Neuronal stem cell (in vitro differentiated cells): Measurements from ENCODE around the gene COL5A2.

ENCODE experiments used
- DNase-seq: peaks from one replicate; pipeline ENCODE4 v3.0.0-alpha.2; 2013; ENCODE audit warnings: low spot score
- H2AFZ ChIP-seq: one replicate; pipeline ENCODE4 v1.6.1; 2013; ENCODE audit warnings: mild to moderate bottlenecking, low read length, inconsistent platforms
- H2AK5ac ChIP-seq: 2 replicates; pipeline ENCODE4 v1.6.1; 2013; ENCODE audit warnings: low read depth, mild to moderate bottlenecking, inconsistent platforms, low read length, moderate library complexity, mixed read lengths
- H2BK120ac ChIP-seq: 2 replicates; pipeline ENCODE4 v1.6.1; 2013; ENCODE audit warnings: low read depth, mild to moderate bottlenecking, inconsistent platforms, low read length, moderate library complexity, mixed read lengths
- H2BK12ac ChIP-seq: one replicate; pipeline ENCODE4 v1.6.1; 2013; ENCODE audit warnings: low read length, inconsistent platforms
- H2BK15ac ChIP-seq: 2 replicates; pipeline ENCODE4 v1.6.1; 2013; ENCODE audit warnings: mild to moderate bottlenecking, low read length, inconsistent platforms, mixed read lengths
- H2BK5ac ChIP-seq: one replicate; pipeline ENCODE4 v1.6.1; 2013; ENCODE audit warnings: inconsistent platforms, mild to moderate bottlenecking, low read length, moderate library complexity
- H3K14ac ChIP-seq: one replicate; pipeline ENCODE4 v1.6.1; 2013; ENCODE audit warnings: low read length, inconsistent platforms
- H3K18ac ChIP-seq: 2 replicates; pipeline ENCODE4 v1.6.1; 2013; ENCODE audit warnings: low read length, inconsistent platforms
- H3K23ac ChIP-seq: 2 replicates; pipeline ENCODE4 v1.6.1; 2013; ENCODE audit warnings: low read depth, mild to moderate bottlenecking, mixed read lengths, low read length, inconsistent platforms; ENCODE audit not compliant: poor library complexity
- H3K27ac ChIP-seq: replicated peaks from 3 replicates; pipeline ENCODE4 v1.5.1; 2013; ENCODE audit warnings: low read length, inconsistent platforms
- H3K27me3 ChIP-seq, 3 experiments: 2 replicates each; pipeline ENCODE4 v1.6.1; 2013; ENCODE audit warnings: low read length in 3 of 3, mild to moderate bottlenecking in 2 of 3, inconsistent platforms in 1 of 3, low read depth in 1 of 3, mixed read lengths in 1 of 3, moderate library complexity in 1 of 3; ENCODE audit not compliant: control insufficient read depth in 3 of 3, insufficient read depth in 3 of 3
- H3K36me3 ChIP-seq, 2 donors: replicated peaks in 1 of 2; 2 replicates each; pipeline ENCODE4 v1.6.1; 2013; ENCODE audit warnings: low read length in 2 of 2; ENCODE audit not compliant: control insufficient read depth in 2 of 2, insufficient read depth in 2 of 2
- H3K4ac ChIP-seq: 2 replicates; pipeline ENCODE4 v1.6.1; 2013; ENCODE audit warnings: inconsistent platforms, mild to moderate bottlenecking, low read length, moderate library complexity
- H3K4me1 ChIP-seq, 2 donors: 1 replicate in 1 of 2; 2 replicates in 1 of 2; pipeline ENCODE4 v1.6.1; 2013; ENCODE audit warnings: low read length in 2 of 2, low read depth in 1 of 2; ENCODE audit not compliant: control insufficient read depth in 2 of 2, insufficient read depth in 1 of 2
- H3K4me2 ChIP-seq: one replicate; pipeline ENCODE4 v1.6.1; 2013; ENCODE audit warnings: mild to moderate bottlenecking, low read length, inconsistent platforms; ENCODE audit not compliant: insufficient read depth, poor library complexity, severe bottlenecking
- H3K4me3 ChIP-seq, 2 donors: 2 replicates each; pipeline ENCODE4 v1.5.1; 2013; ENCODE audit warnings: low read length in 2 of 2, mild to moderate bottlenecking in 2 of 2, inconsistent platforms in 1 of 2, moderate library complexity in 1 of 2
- H3K79me1 ChIP-seq: one replicate; pipeline ENCODE4 v1.6.1; 2013; ENCODE audit warnings: low read depth, mild to moderate bottlenecking, inconsistent platforms, low read length, moderate library complexity
- H3K9ac ChIP-seq: one replicate; pipeline ENCODE4 v1.6.1; 2013; ENCODE audit warnings: mild to moderate bottlenecking, low read depth, low read length, inconsistent platforms; ENCODE audit not compliant: poor library complexity
- H3K9me3 ChIP-seq, 2 donors: replicated peaks in 1 of 2; 2 replicates each; pipeline versions ENCODE3 to v1.6.1; 2013; ENCODE audit warnings: low read length in 2 of 2, mild to moderate bottlenecking in 2 of 2, inconsistent platforms in 1 of 2, low read depth in 1 of 2, mixed read lengths in 1 of 2, moderate library complexity in 1 of 2; ENCODE audit not compliant: control insufficient read depth in 2 of 2, insufficient read depth in 1 of 2
- H4K8ac ChIP-seq: one replicate; pipeline ENCODE4 v1.6.1; 2013; ENCODE audit warnings: low read depth, mild to moderate bottlenecking, inconsistent platforms, low read length, moderate library complexity
- H4K91ac ChIP-seq: one replicate; pipeline ENCODE4 v1.6.1; 2013; ENCODE audit warnings: low read length, low read depth, mild to moderate bottlenecking, inconsistent platforms; ENCODE audit not compliant: poor library complexity
- WGBS, 2 donors: extraction: QIAGEN DNeasy Blood & Tissue Kit; methylation state at CpG; one replicate each; pipeline ENCODE4 v1.1.7; 2013; ENCODE audit warnings: missing lambda C conversion rate in 2 of 2, mixed read lengths in 1 of 2; ENCODE audit not compliant: insufficient read length in 2 of 2, insufficient replicate concordance in 1 of 2; ENCODE audit errors: extremely low coverage in 2 of 2; 5-methylcytosine and 5-hydroxymethylcytosine counted together

Gene COL5A2

DNA sequence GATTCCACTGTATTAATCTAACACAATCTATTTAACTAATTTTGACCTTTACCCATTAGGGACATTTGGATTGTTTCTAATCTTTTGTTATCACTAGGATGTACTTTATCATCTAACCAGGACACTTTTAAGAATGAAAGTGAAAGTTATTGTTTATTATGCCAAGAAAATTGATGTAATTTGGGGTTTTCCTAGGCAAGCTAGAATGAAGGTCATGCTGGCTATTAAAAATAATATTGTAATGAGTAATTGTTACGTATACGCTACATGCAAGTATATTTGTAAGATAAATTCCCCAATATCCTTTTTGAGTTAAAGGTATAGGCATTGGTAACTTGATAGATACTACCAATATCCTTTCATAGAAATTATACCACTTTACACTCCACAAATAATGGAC is 74.6 kb downstream of the COL5A2 start:
- no peak overlapping the region for H2BK5ac ChIP-seq
- H4K8ac ChIP-seq = no peak overlapping the region
- no peak overlapping the region for H3K18ac ChIP-seq
- no peak overlapping the region for H2AK5ac ChIP-seq
- no peak overlapping the region for H3K23ac ChIP-seq
- no peak overlapping the region for H2AFZ ChIP-seq
- H3K9me3 ChIP-seq = no peaks in the 10 kb centered on the region
- no peak overlapping the region for H4K91ac ChIP-seq
- H3K4me2 ChIP-seq = no peak overlapping the region
- H3K79me1 ChIP-seq = no peaks in the 10 kb centered on the region
- H2BK12ac ChIP-seq = no peak overlapping the region
- H3K9ac ChIP-seq = no peak overlapping the region
- H2BK15ac ChIP-seq = no peak overlapping the region
- H3K27ac ChIP-seq = no peak overlapping the region
- no peak overlapping the region for H3K14ac ChIP-seq
- no peaks in the 10 kb centered on the region for H3K27me3 ChIP-seq
- no peak overlapping the region for H2BK120ac ChIP-seq
- no peak overlapping the region for H3K4ac ChIP-seq
- no peaks in the 10 kb centered on the region for H3K36me3 ChIP-seq
- no peaks in the 10 kb centered on the region for H3K4me1 ChIP-seq
- whole genome bisulfite sequencing, 2 donors = no CpG with 5 or more reads among the region's 2 CpGs
- H3K4me3 ChIP-seq = no peak overlapping the region
- no peak for DNase-seq

DNA sequence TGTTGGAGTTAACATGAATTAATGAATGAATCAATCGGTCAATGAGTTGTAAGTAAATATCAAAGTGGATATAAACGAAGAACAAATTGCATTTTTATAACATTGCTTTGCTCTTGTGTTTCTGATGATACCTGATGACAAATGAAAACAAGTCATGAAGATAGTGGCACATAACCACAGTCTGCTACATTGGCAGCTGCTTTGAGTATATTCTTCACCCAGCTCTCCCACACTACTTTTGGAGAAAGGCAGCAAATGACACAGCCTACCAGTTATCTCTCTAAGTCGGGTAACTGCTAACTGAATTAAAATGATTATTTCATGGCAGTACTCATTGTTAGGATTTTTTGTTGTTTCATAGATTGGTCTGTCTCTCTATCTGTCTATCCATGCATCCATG is 76.8 kb downstream of the COL5A2 start:
- Histone ChIP-seq H3K9ac (no peak overlapping the region), H3K27me3 (no peaks in the 10 kb centered on the region), H4K91ac (no peak overlapping the region), H2AK5ac (no peak overlapping the region), H4K8ac (no peak overlapping the region), H3K4ac (no peak overlapping the region), H3K79me1 (no peaks in the 10 kb centered on the region), H2BK15ac (no peak overlapping the region), H2AFZ (no peak overlapping the region), H3K27ac (no peak overlapping the region), H3K18ac (no peak overlapping the region), H3K23ac (no peak overlapping the region), H3K4me1 (no peaks in the 10 kb centered on the region), H2BK5ac (no peak overlapping the region), H3K9me3 (no peaks in the 10 kb centered on the region), H3K36me3 (no peaks in the 10 kb centered on the region), H3K4me2 (no peak overlapping the region), H2BK12ac (no peak overlapping the region), H3K14ac (no peak overlapping the region), H3K4me3 (no peak overlapping the region), H2BK120ac (no peak overlapping the region)
- DNase-seq = no peak
- WGBS, 2 donors = no CpG with 5 or more reads among the region's 3 CpGs

GRCh38 chr2:189097934-189098333 is 81.6 kb downstream of the COL5A2 start:
- H3K36me3 ChIP-seq = no peaks in the 10 kb centered on the region
- H3K4me3 ChIP-seq = no peak overlapping the region
- no peak overlapping the region for H3K9ac ChIP-seq
- no peak for DNase-seq
- H3K23ac ChIP-seq = no peak overlapping the region
- no peak overlapping the region for H3K4ac ChIP-seq
- no peak overlapping the region for H3K18ac ChIP-seq
- no peak overlapping the region for H2BK15ac ChIP-seq
- no peak overlapping the region for H3K4me2 ChIP-seq
- H2AK5ac ChIP-seq = no peak overlapping the region
- H4K91ac ChIP-seq = no peak overlapping the region
- H2AFZ ChIP-seq = no peak overlapping the region
- no CpG with 5 or more reads among the region's 1 CpG for WGBS, 2 donors
- no peak overlapping the region for H2BK5ac ChIP-seq
- no peak overlapping the region for H2BK120ac ChIP-seq
- H4K8ac ChIP-seq = no peak overlapping the region
- no peak overlapping the region for H2BK12ac ChIP-seq
- H3K4me1 ChIP-seq = no peaks in the 10 kb centered on the region
- H3K9me3 ChIP-seq = no peaks in the 10 kb centered on the region
- no peaks in the 10 kb centered on the region for H3K27me3 ChIP-seq
- H3K79me1 ChIP-seq = no peaks in the 10 kb centered on the region
- no peak overlapping the region for H3K14ac ChIP-seq
- H3K27ac ChIP-seq = no peak overlapping the region

GRCh38 chr2:189096769-189097447 is 82.7 kb downstream of the COL5A2 start:
- WGBS, 2 donors = no CpG with 5 or more reads among the region's 4 CpGs
- H3K79me1 ChIP-seq = no peaks in the 10 kb centered on the region
- no peak overlapping the region for H2BK12ac ChIP-seq
- no peak overlapping the region for H3K4me2 ChIP-seq
- no peak overlapping the region for H2AK5ac ChIP-seq
- H2BK15ac ChIP-seq = no peak overlapping the region
- H3K9me3 ChIP-seq = no peaks in the 10 kb centered on the region
- no peak overlapping the region for H2BK5ac ChIP-seq
- no peak overlapping the region for H4K91ac ChIP-seq
- no peaks in the 10 kb centered on the region for H3K4me1 ChIP-seq
- no peaks in the 10 kb centered on the region for H3K36me3 ChIP-seq
- H3K27me3 ChIP-seq = no peaks in the 10 kb centered on the region
- H3K4ac ChIP-seq = no peak overlapping the region
- H2AFZ ChIP-seq = no peak overlapping the region
- DNase-seq = no peak
- no peak overlapping the region for H3K9ac ChIP-seq
- H4K8ac ChIP-seq = no peak overlapping the region
- no peak overlapping the region for H3K27ac ChIP-seq
- H3K14ac ChIP-seq = no peak overlapping the region
- H3K18ac ChIP-seq = no peak overlapping the region
- no peak overlapping the region for H3K4me3 ChIP-seq
- no peak overlapping the region for H3K23ac ChIP-seq
- H2BK120ac ChIP-seq = no peak overlapping the region
